ENCODE data around the gene CARHSP1.
"Not testable (repeated sequence)": the region's sequence is repeated elsewhere in the genome, so short reads cannot be mapped to it uniquely, and the experiment has no call there.

Gene CARHSP1
- 8.0 to 35.6 (median 16.1) reads per million in 17 experiments for total RNA-seq

GRCh38 chr16:8868416-8869211 is at the start of gene CARHSP1:
TSS of gene CARHSP1 (minus strand) at chr16:8869006. CDS start at chr16:8859328, 9,678 bp downstream.
- peak; percentile 92 to 96 (median 94) for DNase-seq

GRCh38 chr16:8917336-8917735 is 48.5 kb upstream of the CARHSP1 start:
- not testable (repeated sequence) for DNase-seq

- DNase-seq, result no peak
These were observed 47.9 kb upstream of the CARHSP1 start for GRCh38 chr16:8916541-8917225.

GRCh38 chr16:8915722-8916301 is 47.0 kb upstream of the CARHSP1 start:
- DNase-seq, result no peak

GRCh38 chr16:8914098-8914497 is 45.3 kb upstream of the CARHSP1 start:
- no peak for DNase-seq

GRCh38 chr16:8912793-8913192 is 44.0 kb upstream of the CARHSP1 start:
- no peak for DNase-seq

GRCh38 chr16:8910811-8911210 is 42.0 kb upstream of the CARHSP1 start:
- no peak for DNase-seq

- DNase-seq, result peak in 1 of 4 experiments; percentile 32
These were observed 40.1 kb upstream of the CARHSP1 start for GRCh38 chr16:8908810-8909468.

- no peak for DNase-seq
These were observed 38.3 kb upstream of the CARHSP1 start for GRCh38 chr16:8907096-8907495.

- DNase-seq, result no peak
These were observed 37.2 kb upstream of the CARHSP1 start for GRCh38 chr16:8905795-8906591.

- DNase-seq, result peak in 3 of 4 experiments; percentile 17 to 52 (median 36)
These were observed 36.5 kb upstream of the CARHSP1 start for GRCh38 chr16:8905168-8905762.

GRCh38 chr16:8904018-8904430 is 35.2 kb upstream of the CARHSP1 start:
- no peak for DNase-seq

- no peak for DNase-seq
These were observed 34.2 kb upstream of the CARHSP1 start for GRCh38 chr16:8903004-8903403.

GRCh38 chr16:8901320-8901861 is 32.6 kb upstream of the CARHSP1 start:
- no peak for DNase-seq

- no peak for DNase-seq
These were observed 31.5 kb upstream of the CARHSP1 start for GRCh38 chr16:8900343-8900742.

GRCh38 chr16:8899709-8900317 is 31.0 kb upstream of the CARHSP1 start:
- no peak for DNase-seq

GRCh38 chr16:8898660-8899318 is 30.0 kb upstream of the CARHSP1 start:
- no peak for DNase-seq

GRCh38 chr16:8894736-8895334 is 26.0 kb upstream of the CARHSP1 start:
- no peak for DNase-seq

GRCh38 chr16:8893976-8894690 is 25.3 kb upstream of the CARHSP1 start:
- DNase-seq, result no peak
